GM18907 (cell line): ENCODE data around the gene KLF13.
A peak's percentile ranks its signal among the peaks of the same experiment; 100 is the strongest.

ENCODE experiments used
- ATAC-seq: cut with Tn5 transposase; IDR thresholded peaks from one replicate; pipeline ENCODE4 v1.9.1; 2021; ENCODE audit warnings: mild to moderate bottlenecking, moderate library complexity; ENCODE audit not compliant: unreplicated experiment

Gene KLF13

GRCh38 chr15:31326156-31326874 is at the start of gene KLF13:
TSS of gene KLF13 (plus strand) at chr15:31326835. CDS start at chr15:31327213, 378 bp downstream.
- ATAC-seq: peak; percentile 71

GRCh38 chr15:31277335-31278060 is 49.1 kb upstream of the KLF13 start:
- no peak for ATAC-seq

- ATAC-seq: no peak
Observed at GRCh38 chr15:31278061-31278445, 48.6 kb upstream of the KLF13 start.

- ATAC-seq: no peak
Observed at GRCh38 chr15:31278544-31279220, 48.0 kb upstream of the KLF13 start.

- no peak for ATAC-seq
Observed at GRCh38 chr15:31279221-31280045, 47.2 kb upstream of the KLF13 start.

- no peak for ATAC-seq
Observed at GRCh38 chr15:31280046-31280830, 46.4 kb upstream of the KLF13 start.

GRCh38 chr15:31280831-31281216 is 45.8 kb upstream of the KLF13 start:
- ATAC-seq: no peak

- ATAC-seq: no peak
Observed at GRCh38 chr15:31283043-31283442, 43.6 kb upstream of the KLF13 start.

GRCh38 chr15:31285772-31286261 is 40.8 kb upstream of the KLF13 start:
- peak; percentile 84 for ATAC-seq

GRCh38 chr15:31291048-31291578 is 35.5 kb upstream of the KLF13 start:
- no peak for ATAC-seq

- no peak for ATAC-seq
Observed at GRCh38 chr15:31292391-31293015, 34.1 kb upstream of the KLF13 start.

GRCh38 chr15:31293655-31294054 is 33.0 kb upstream of the KLF13 start:
- no peak for ATAC-seq

- ATAC-seq: no peak
Observed at GRCh38 chr15:31294067-31294466, 32.6 kb upstream of the KLF13 start.

GRCh38 chr15:31295658-31296057 is 31.0 kb upstream of the KLF13 start:
- ATAC-seq: no peak

- ATAC-seq: no peak
Observed at GRCh38 chr15:31296219-31296645, 30.4 kb upstream of the KLF13 start.

- ATAC-seq: no peak
Observed at GRCh38 chr15:31296646-31297574, 29.7 kb upstream of the KLF13 start.

- no peak for ATAC-seq
Observed at GRCh38 chr15:31297575-31298456, 28.8 kb upstream of the KLF13 start.
